AG04450 (cell line): Measurements from ENCODE around the gene OPTN. TPM values are rescaled to one million over a fixed set of nuclear protein-coding genes. Genes with fewer than 3 reads are reported as not detected.

ENCODE experiments used
- CTCF ChIA-PET: fragments of 300-600, 350-600 bp; formaldehyde crosslinking; extraction: SDS; loops from one replicate; lab custom pipeline; 2022; ENCODE audit warnings: antibody characterized with exemption, inconsistent platforms; lab: Charles Lee
- POLR2A ChIA-PET: fragments of 350-600 bp; formaldehyde crosslinking; extraction: SDS; loops from one replicate; lab custom pipeline; 2021; ENCODE audit warnings: antibody characterized with exemption, inconsistent platforms; lab: Yijun Ruan, JAX
- DNase-seq: peaks from one replicate; pipeline ENCODE4 v3.0.0-alpha.2; 2011; ENCODE audit warnings: low read depth, low spot score
- H3K27ac ChIP-seq: one replicate; pipeline ENCODE4 v1.5.1; 2012; ENCODE audit warnings: low read depth, low read length, control low read depth
- H3K27me3 ChIP-seq: one replicate; pipeline ENCODE4 v1.6.0; 2012; ENCODE audit warnings: low read length; ENCODE audit not compliant: control insufficient read depth, insufficient read depth
- H3K4me3 ChIP-seq: 2 replicates; pipeline ENCODE4 v1.5.1; 2011; ENCODE audit warnings: mild to moderate bottlenecking, low read depth, low read length, control low read depth
- H3K9me3 ChIP-seq: 2 replicates; pipeline ENCODE4 v1.5.1; 2012; ENCODE audit warnings: low read length; ENCODE audit not compliant: control insufficient read depth, insufficient read depth
- CTCF ChIP-seq: IDR thresholded peaks from 2 replicates; pipeline ENCODE4 v1.5.1; 2011; ENCODE audit warnings: low read depth, low read length, control low read depth, inconsistent platforms
- polyA plus RNA-seq: library from polyadenylated mRNA; depleted of rRNA; stranded (reverse); fragments of >200 nt; gene quantifications from 2 replicates; pipeline ENCODE4 v1.2.3, GENCODE V29; 2011

OPTN gene
- polyA plus RNA-seq, 1 experiment, result 82.7 TPM

- ChIA-PET CTCF (interaction anchor here (4.8 kb wide), 1 partner anchor 143 kb away, joined by 96 read pairs; the partner anchor contains the start of gene PHYH), POLR2A (interaction anchor here (0.6 kb wide), 1 partner anchor 130 kb away, joined by 7 read pairs; no protein-coding TSS in a partner anchor)
- DNase-seq, result no peak
- TF ChIP-seq CTCF, result no peak
- Histone ChIP-seq H3K27ac (no peak overlapping the region), H3K9me3 (no peaks in the 10 kb centered on the region), H3K27me3 (no peaks in the 10 kb centered on the region), H3K4me3 (no peak overlapping the region)
Measured at GRCh38 chr10:13158401-13158800, 58.4 kb downstream of the OPTN start.

GRCh38 chr10:13160934-13161856 is 61.2 kb downstream of the OPTN start, which contains the start of gene MCM10:
MCM10 (plus strand) TSS chr10:13161558; CDS start chr10:13164203, 2,645 bp downstream.
- no peak within 1 kb of the TSS for H3K27ac ChIP-seq
- peak within 1 kb of the TSS; percentile 67 for H3K4me3 ChIP-seq
- peak; percentile 99 for DNase-seq
- ChIA-PET CTCF (interaction anchor here (0.6 to 4.8 kb wide), 23 partner anchors 10 to 946 kb away, joined by 3 to 96 read pairs (median 4); partner anchors contain the start of gene PHYH), POLR2A (interaction anchor here (0.5 to 0.9 kb wide), 5 partner anchors 19 to 142 kb away, joined by 3 to 4 read pairs (median 3); no protein-coding TSS in a partner anchor)
- no peaks in the 10 kb centered on the region for H3K9me3 ChIP-seq
- TF ChIP-seq CTCF, result peak; percentile 82
- H3K27me3 ChIP-seq, result no peaks in the 10 kb centered on the region

DNA sequence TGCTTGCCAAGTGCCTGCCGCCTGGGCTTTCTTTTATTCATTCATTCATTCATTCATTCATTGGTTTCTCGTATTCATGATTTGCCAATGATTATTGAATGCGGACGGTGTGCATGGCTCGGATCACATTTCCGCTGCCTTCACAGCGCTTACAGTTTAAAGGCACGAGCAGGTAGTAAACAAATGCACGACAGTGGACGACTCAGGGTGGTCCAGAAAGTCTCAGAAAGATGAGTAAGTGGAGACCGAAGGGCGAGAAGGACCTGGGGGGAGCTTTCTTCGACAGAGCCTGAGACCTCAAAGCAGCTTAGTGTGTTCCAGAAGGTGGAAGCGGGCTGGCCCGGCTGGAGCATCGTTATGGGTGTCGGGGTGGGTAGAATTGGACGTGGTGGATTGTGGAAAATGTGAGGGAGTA is 61.9 kb downstream of the OPTN start:
- Histone ChIP-seq H3K9me3 (no peaks in the 10 kb centered on the region), H3K27me3 (no peaks in the 10 kb centered on the region), H3K4me3 (peak overlapping the region; percentile 67), H3K27ac (no peak overlapping the region)
- CTCF ChIA-PET, result interaction anchor here (0.6 to 4.8 kb wide), 7 partner anchors 11 to 178 kb away, joined by 4 to 96 read pairs (median 9); partner anchors contain the start of gene PHYH
- TF ChIP-seq CTCF, result no peak
- no peak for DNase-seq
- POLR2A ChIA-PET, result interaction anchor here (0.6 to 0.9 kb wide), 3 partner anchors 36 to 140 kb away, joined by 3 to 4 read pairs (median 3); no protein-coding TSS in a partner anchor

- DNase-seq, result no peak
- Histone ChIP-seq H3K9me3 (no peaks in the 10 kb centered on the region), H3K27ac (no peak overlapping the region), H3K4me3 (no peak overlapping the region), H3K27me3 (no peaks in the 10 kb centered on the region)
- POLR2A ChIA-PET, result no interaction called here
- CTCF ChIA-PET, result interaction anchor here (0.7 kb wide), 1 partner anchor 139 kb away, joined by 3 read pairs; no protein-coding TSS in a partner anchor
- no peak for TF ChIP-seq CTCF
Measured at GRCh38 chr10:13163859-13164258, 63.9 kb downstream of the OPTN start.
